ENCODE measurements around the gene NSF. TPM values are rescaled to one million over a fixed set of nuclear protein-coding genes. Genes with fewer than 3 reads are reported as not detected.
"Not testable (repeated sequence)": the region's sequence is repeated elsewhere in the genome, so short reads cannot be mapped to it uniquely, and the experiment has no call there.

NSF gene
- total RNA-seq, 4 donors from 2014 or later, result 15.6 to 22.9 (median 19.0) TPM

GRCh38 chr17:46756861-46757260, 166.4 kb downstream of the NSF start:
- Histone ChIP-seq H3K4me1 (no peaks in the 10 kb centered on the region), H3K4me3 (no peak overlapping the region), H3K27me3 (no peaks in the 10 kb centered on the region), H3K9me3 (no peaks in the 10 kb centered on the region), H3K27ac (no peak overlapping the region), H3K36me3 (peaks cover 0 to 73% of the 10 kb centered on the region in 2 donors)
- no peak for ATAC-seq
- WGBS, 2 donors (ENCODE audit: low coverage in 1 of 2), result 85% methylated on average over 2 of the region's 2 CpGs; no CpG with 5 or more reads in 1 of the 2 donors
- TF ChIP-seq POLR2AphosphoS5 (IDR thresholded peaks at IDR 0.05) (no peak), POLR2A (IDR thresholded peaks at IDR 0.05) (no peak), EP300 (IDR thresholded peaks at IDR 0.05) (no peak)
- TF ChIP-seq, protein P1, sequence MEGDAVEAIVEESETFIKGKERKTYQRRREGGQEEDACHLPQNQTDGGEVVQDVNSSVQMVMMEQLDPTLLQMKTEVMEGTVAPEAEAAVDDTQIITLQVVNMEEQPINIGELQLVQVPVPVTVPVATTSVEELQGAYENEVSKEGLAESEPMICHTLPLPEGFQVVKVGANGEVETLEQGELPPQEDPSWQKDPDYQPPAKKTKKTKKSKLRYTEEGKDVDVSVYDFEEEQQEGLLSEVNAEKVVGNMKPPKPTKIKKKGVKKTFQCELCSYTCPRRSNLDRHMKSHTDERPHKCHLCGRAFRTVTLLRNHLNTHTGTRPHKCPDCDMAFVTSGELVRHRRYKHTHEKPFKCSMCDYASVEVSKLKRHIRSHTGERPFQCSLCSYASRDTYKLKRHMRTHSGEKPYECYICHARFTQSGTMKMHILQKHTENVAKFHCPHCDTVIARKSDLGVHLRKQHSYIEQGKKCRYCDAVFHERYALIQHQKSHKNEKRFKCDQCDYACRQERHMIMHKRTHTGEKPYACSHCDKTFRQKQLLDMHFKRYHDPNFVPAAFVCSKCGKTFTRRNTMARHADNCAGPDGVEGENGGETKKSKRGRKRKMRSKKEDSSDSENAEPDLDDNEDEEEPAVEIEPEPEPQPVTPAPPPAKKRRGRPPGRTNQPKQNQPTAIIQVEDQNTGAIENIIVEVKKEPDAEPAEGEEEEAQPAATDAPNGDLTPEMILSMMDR (IDR thresholded peaks at IDR 0.05), result no peak

- not testable (repeated sequence) for H3K9me3 ChIP-seq, H3K27ac ChIP-seq, H3K4me1 ChIP-seq, ATAC-seq, H3K4me3 ChIP-seq, H3K27me3 ChIP-seq
- WGBS, 2 donors (ENCODE audit: low coverage in 1 of 2), result 75 to 76% methylated on average over 4 of the region's 4 CpGs
- H3K36me3 ChIP-seq, result peaks cover 0 to 66% of the 10 kb centered on the region in 2 donors
Observed at GRCh38 chr17:46757588-46757987, 167.1 kb downstream of the NSF start.

- Histone ChIP-seq H3K9me3 (no peaks in the 10 kb centered on the region), H3K4me3 (no peak overlapping the region), H3K4me1 (no peaks in the 10 kb centered on the region), H3K27me3 (no peaks in the 10 kb centered on the region), H3K27ac (no peak overlapping the region), H3K36me3 (peaks cover 0 to 57% of the 10 kb centered on the region in 2 donors)
- 100% methylated on average over 5 of the region's 5 CpGs; no CpG with 5 or more reads in 1 of the 2 donors for WGBS, 2 donors (ENCODE audit: low coverage in 1 of 2)
- TF ChIP-seq POLR2A (IDR thresholded peaks at IDR 0.05) (no peak), POLR2AphosphoS5 (IDR thresholded peaks at IDR 0.05) (no peak), EP300 (IDR thresholded peaks at IDR 0.05) (no peak)
- TF ChIP-seq, protein P1 (IDR thresholded peaks at IDR 0.05), result no peak
- ATAC-seq, result no peak
Observed at GRCh38 chr17:46758614-46759013, 168.1 kb downstream of the NSF start.

GRCh38 chr17:46759141-46759540, 168.7 kb downstream of the NSF start:
- no peaks in the 10 kb centered on the region for H3K4me1 ChIP-seq
- H3K36me3 ChIP-seq, result peaks cover 0 to 52% of the 10 kb centered on the region in 2 donors
- 80 to 83% methylated on average over 9 of the region's 9 CpGs for WGBS, 2 donors (ENCODE audit: low coverage in 1 of 2)
- no peaks in the 10 kb centered on the region for H3K27me3 ChIP-seq
- no peak for ATAC-seq
- TF ChIP-seq, protein P1 (IDR thresholded peaks at IDR 0.05), result no peak
- TF ChIP-seq POLR2AphosphoS5 (IDR thresholded peaks at IDR 0.05), result no peak
- TF ChIP-seq EP300 (IDR thresholded peaks at IDR 0.05), result no peak
- TF ChIP-seq POLR2A (IDR thresholded peaks at IDR 0.05), result no peak
- H3K4me3 ChIP-seq, result no peak overlapping the region
- H3K9me3 ChIP-seq, result no peaks in the 10 kb centered on the region
- no peak overlapping the region for H3K27ac ChIP-seq

DNA sequence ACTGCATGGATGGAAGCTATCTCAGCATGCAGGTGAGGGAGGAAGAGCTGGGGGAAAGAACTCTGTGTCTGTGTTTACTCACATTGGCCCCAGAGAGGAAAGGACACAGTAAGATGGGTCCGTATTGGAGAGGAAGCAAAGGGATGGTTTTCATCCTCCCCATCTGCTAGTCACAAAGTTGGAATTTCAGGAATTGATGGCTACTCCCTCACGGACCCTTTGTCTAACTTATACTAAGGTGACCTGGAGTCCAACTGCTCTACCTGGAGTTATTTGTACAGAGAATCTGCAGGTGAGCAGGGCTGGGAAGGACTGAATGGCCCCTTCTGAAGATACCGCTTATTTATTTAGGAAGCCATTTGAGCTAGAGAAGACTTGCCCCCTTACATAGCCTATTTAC, 172.9 kb downstream of the NSF start:
- TF ChIP-seq EP300 (IDR thresholded peaks at IDR 0.05), result no peak
- TF ChIP-seq, protein P1 (IDR thresholded peaks at IDR 0.05), result no peak
- 53 to 100% methylated on average over 1 to 2 of the region's 3 CpGs for WGBS, 2 donors (ENCODE audit: low coverage in 1 of 2)
- ATAC-seq, result no peak

More for the DNA sequence above, 172.9 kb downstream of the NSF start:
- no peak overlapping the region for H3K4me3 ChIP-seq
- no peaks in the 10 kb centered on the region for H3K27me3 ChIP-seq
- no peaks in the 10 kb centered on the region for H3K4me1 ChIP-seq
- no peaks in the 10 kb centered on the region for H3K9me3 ChIP-seq
- no peak overlapping the region for H3K27ac ChIP-seq
- peaks cover 0 to 9% of the 10 kb centered on the region in 2 donors for H3K36me3 ChIP-seq

Measured in gastroesophageal sphincter (tissue), 4 donors.